GM12864 (cell line): ENCODE data around the gene WTIP.
"Not testable (repeated sequence)": the region's sequence is repeated elsewhere in the genome, so short reads cannot be mapped to it uniquely, and the experiment has no call there.

Experiments used
- DNase-seq: peaks from one replicate; pipeline ENCODE4 v3.0.0-alpha.2; 2011; ENCODE audit warnings: low read depth
- H3K4me3 ChIP-seq: 2 replicates; pipeline ENCODE4 v1.5.1; 2011; ENCODE audit warnings: mild to moderate bottlenecking, low read depth, low read length, control low read depth
- TF ChIP-seq, protein P1 (sequence below): IDR thresholded peaks from 2 replicates; pipeline ENCODE4 v1.5.1; 2011; ENCODE audit warnings: low read depth, mild to moderate bottlenecking, moderate library complexity, low read length, control low read depth, inconsistent platforms; ENCODE audit errors: missing control alignments

Gene WTIP

GRCh38 chr19:34480971-34481841, at the start of gene WTIP:
TSS of gene WTIP (plus strand) at chr19:34481758. CDS start at chr19:34481975, 217 bp downstream.
- DNase-seq: no peak
- TF ChIP-seq, protein P1, sequence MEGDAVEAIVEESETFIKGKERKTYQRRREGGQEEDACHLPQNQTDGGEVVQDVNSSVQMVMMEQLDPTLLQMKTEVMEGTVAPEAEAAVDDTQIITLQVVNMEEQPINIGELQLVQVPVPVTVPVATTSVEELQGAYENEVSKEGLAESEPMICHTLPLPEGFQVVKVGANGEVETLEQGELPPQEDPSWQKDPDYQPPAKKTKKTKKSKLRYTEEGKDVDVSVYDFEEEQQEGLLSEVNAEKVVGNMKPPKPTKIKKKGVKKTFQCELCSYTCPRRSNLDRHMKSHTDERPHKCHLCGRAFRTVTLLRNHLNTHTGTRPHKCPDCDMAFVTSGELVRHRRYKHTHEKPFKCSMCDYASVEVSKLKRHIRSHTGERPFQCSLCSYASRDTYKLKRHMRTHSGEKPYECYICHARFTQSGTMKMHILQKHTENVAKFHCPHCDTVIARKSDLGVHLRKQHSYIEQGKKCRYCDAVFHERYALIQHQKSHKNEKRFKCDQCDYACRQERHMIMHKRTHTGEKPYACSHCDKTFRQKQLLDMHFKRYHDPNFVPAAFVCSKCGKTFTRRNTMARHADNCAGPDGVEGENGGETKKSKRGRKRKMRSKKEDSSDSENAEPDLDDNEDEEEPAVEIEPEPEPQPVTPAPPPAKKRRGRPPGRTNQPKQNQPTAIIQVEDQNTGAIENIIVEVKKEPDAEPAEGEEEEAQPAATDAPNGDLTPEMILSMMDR: no peak
- no peak within 1 kb of the TSS for H3K4me3 ChIP-seq

- H3K4me3 ChIP-seq: no peak overlapping the region
- TF ChIP-seq, protein P1: no peak
- DNase-seq: no peak
Observed at GRCh38 chr19:34432797-34433196, 48.8 kb upstream of the WTIP start.

GRCh38 chr19:34436716-34437115, 44.8 kb upstream of the WTIP start:
- TF ChIP-seq, protein P1: no peak
- no peak for DNase-seq
- H3K4me3 ChIP-seq: no peak overlapping the region

DNA sequence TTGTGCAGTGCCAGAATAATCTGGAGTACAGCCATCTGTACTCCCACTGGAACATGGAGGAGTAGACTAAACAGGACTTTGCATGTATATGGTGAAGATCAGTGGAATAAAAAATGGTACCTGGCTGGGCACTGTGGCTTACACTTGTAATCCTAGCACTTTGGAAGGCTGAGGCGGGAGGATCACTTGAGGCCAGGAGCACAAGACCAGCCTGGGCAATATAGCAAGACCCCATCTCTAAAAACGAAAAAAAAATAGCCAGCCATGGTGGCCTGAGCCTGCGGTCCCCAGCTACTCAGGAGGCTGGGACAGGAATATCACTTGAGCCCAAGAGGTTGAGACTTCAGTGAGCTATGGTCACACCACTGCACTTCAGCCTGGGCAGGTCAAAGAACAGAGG, 33.4 kb upstream of the WTIP start:
- DNase-seq: no peak
- TF ChIP-seq, protein P1: no peak
- no peak overlapping the region for H3K4me3 ChIP-seq

DNA sequence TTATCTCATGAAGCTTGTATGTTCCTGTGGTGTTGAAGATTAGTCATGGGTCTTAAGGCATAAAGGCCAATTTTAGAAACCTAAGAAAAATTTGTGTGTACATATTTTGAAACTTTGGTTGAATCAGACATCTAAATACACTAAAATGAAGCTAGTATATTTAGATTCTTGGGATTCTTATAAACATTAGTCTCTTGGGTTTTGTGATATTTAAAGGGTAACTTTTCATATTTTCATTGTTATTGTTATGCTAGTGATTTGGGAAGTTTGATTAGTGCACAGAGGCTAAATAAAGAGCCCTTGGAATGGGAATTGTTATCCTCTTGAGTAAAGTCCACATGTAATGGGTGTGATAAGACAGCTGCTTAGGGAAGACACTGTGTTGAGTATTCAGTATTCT, 28.8 kb upstream of the WTIP start:
- H3K4me3 ChIP-seq: no peak overlapping the region
- DNase-seq: no peak
- TF ChIP-seq, protein P1: no peak

- TF ChIP-seq, protein P1: no peak
- H3K4me3 ChIP-seq: no peak overlapping the region
- DNase-seq: no peak
Observed at GRCh38 chr19:34454091-34454490, 27.5 kb upstream of the WTIP start.

GRCh38 chr19:34454685-34455084, 26.9 kb upstream of the WTIP start:
- no peak overlapping the region for H3K4me3 ChIP-seq
- DNase-seq: no peak
- TF ChIP-seq, protein P1: no peak

GRCh38 chr19:34455783-34456480, 25.6 kb upstream of the WTIP start:
- DNase-seq, H3K4me3 ChIP-seq: not testable (repeated sequence)
